Activated T-helper 1 cell treated with Interleukin-2 at 50 U/mL for 16 hours (primary cell): ENCODE data around the gene FNDC1.

Source experiments
- DNase-seq: peaks from one replicate; pipeline ENCODE4 v3.0.0-alpha.2; 2020; ENCODE audit warnings: low read depth

Gene FNDC1

GRCh38 chr6:159161839-159162238 is 7.4 kb upstream of the FNDC1 start:
- DNase-seq = no peak

- DNase-seq = no peak
Measured at GRCh38 chr6:159163901-159164370, 5.3 kb upstream of the FNDC1 start.

DNA sequence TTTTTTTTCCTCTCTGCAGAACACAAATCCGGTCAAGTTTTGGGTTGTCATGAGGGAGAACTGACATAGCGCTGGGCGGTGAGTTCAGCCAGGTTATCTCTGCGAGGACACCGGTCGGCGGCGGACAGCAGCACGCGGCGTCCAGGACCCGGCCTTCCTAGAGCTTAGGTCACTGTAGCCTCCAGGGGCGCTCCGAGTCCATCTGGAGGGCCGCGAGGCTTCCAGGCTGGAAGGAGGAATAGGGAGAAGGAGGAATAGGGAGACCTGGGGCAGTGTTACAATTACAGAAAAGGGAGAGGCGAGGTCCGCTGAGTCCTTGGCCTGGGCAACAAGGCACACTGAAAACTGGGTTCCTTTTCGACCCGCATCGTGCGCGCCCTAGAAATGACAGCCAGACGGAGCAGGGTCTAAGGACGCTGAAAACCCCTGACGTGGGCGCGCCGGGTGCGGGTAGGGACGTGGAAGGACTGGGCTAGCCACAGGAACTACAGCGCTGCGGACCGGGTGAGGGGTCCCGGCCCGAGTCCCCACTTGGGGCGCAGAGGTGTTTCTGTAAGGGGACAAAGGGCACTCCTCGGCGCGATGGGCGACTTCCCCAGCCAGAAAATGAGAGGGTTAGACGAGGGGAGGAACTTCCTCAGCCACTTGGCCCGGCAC is 536 bp upstream of the FNDC1 start:
- DNase-seq = no peak

DNA sequence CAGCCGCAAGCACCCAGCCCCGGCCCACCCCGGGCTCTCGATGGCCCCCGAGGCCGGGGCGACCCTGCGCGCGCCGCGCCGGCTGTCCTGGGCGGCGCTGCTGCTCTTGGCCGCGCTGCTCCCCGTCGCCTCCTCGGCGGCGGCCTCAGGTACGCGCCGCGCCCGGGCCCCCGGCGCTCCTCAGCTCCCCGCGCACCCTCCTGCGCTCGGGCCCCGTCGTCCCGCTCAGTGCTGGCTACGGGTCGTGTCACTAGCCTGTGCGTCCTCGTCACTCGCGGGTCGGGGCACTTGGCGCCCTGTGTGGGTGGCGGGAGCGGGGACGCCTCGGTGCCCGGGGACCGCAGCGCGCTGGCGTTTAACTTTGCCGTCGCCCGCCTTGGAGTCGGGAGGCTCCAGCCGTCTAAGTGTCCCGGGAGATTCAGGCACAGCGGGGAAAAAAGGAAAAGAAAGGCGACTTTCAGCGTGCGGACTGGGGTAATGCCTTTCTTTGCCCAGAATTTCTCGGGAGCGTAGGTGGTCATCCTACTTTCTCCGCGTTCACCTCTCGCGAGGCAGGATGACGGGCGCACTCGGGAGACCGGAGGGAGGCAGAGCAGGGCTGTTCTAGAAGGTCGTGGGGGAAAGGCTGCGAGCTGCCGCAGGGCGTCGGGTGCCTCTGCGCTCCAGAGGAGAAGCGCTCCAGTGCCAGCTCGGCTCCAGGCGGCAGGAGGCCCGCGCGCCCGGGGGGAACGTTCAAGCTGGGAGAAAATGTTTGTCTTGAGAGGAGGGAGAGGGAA is 545 bp downstream of the FNDC1 start:
- DNase-seq = no peak

- DNase-seq = no peak
Measured at GRCh38 chr6:159170333-159170672, 1.1 kb downstream of the FNDC1 start.

GRCh38 chr6:159170999-159171712 is 2.0 kb downstream of the FNDC1 start:
- DNase-seq = no peak

DNA sequence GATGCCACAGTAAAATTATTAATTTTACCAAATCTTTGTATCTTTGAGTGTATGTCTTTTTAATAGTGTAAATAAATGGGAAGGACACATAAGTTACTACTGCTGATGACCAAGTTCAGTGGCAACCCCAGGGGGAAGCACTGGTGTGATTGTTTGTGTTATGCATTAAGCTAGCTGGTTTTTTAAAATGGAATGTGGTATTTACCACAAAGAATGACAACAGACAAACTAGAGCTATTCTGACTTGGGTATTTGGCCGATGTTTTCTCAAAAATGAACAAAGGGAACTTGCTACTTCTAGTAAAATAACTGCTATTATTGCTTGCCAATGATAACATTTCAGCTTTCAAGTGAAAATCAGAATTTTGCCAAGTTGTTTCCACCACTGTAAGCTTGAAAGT is 2.9 kb downstream of the FNDC1 start:
- no peak for DNase-seq

DNA sequence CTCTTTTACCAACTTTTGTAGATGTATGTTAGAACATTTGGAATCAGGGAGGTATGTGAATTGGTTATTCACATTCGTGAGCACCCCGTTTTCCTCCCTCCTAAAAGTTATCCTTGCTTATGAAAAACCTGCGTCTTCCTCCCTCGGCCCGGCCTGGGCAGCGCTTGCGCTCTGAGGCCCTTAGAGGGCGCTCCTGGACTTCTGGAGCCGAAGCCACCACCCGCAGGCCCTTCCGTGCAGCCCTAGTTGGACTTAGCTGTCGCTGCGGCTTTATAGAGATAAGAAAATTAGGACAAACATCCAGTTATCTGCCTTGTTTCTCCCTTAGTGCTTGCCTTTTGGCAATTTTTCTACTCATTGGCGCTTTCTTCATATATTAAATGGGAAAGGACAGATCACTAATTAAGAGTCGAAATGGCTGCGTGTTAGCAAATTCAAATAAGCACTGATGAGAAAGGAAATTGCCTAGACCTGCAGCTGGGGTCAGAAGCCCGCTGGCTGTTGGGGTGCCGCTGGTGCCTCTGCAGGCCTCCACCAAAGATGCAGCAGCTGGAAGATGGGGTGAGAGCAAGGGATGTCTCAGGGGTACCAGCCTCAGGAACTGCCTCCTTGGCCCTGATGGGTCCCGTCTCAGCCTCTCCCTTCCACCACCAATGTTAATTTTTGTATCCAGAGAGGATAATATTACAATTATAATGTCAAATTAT is 5.2 kb downstream of the FNDC1 start:
- DNase-seq = peak; percentile 42

DNA sequence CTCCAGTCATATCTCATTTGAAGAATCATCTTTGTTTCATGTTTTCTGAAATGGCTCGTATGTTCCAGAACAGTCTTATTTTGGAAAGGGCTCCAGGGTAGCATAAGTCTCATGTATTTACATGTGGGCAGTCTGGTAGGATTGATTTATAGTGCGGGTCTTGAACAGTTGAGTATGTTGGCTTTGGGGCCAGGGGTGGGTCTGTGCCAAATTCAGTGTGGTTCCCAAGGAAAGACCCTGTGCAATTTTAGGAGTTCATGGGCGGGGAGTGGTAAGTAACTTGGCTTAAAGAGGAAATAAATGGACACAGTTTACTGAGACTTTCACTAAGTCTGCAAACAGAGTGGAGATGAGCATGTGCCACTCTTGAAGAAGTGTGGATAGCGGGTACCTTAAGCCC is 7.7 kb downstream of the FNDC1 start:
- no peak for DNase-seq

GRCh38 chr6:159178847-159179246 is 9.6 kb downstream of the FNDC1 start:
- no peak for DNase-seq

DNA sequence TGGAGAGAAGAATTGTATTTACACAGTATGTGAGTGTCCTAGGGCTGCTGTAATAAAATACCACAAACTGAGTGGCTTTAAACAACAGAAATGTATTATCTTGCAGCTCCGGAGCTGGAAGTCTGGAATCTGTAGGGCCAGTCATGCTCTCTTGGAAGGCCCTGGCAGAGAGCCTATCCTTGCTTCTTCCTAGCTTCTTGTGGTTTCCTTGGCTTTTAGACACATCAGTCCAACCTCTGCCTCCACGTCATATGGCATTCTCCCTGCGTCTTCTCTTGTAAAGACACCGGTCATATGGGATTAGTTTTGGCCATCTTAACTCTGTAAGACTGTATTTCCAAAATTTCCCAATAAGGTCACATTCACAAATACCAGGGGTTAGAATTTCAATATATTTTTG is 10.8 kb downstream of the FNDC1 start:
- DNase-seq = no peak

DNA sequence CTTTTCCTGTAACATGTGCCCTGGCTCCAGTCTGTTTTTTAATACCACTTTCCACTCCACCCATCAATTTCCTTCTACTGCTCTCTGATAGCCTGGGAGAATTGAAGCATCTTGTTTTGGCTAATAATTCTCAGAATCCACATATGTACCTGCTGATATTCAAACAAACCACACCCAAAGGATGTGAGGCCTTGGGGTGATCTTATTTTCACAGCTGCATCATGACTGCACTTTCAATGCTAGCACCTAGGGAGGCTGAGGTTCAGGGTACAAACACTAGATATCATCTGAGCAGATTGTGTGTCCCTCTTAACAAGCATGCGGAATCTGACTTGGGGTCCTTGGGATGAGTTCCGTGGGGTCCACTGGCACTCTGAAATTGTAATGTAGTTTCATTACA is 12.7 kb downstream of the FNDC1 start:
- no peak for DNase-seq

- DNase-seq = no peak
Measured at GRCh38 chr6:159184559-159184958, 15.4 kb downstream of the FNDC1 start.

DNA sequence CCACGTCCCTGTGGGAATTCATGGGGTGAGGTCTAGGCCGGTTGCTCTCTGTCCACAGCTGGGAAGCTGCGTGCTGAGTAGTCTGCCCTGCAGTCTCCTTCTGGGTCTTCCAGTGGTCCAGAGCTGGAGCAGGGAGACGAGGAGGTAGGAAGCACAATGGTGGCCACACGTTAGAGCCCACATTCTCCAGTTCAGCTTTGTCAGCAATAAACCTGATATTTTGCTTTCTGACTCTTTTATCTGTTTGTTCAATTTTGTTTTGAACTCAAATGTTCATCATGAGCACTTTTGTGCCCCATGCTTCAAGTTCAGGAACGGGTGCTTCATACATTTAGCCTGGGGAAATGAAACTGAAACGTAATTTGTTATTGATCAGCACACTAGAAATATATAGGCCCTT is 21.3 kb downstream of the FNDC1 start:
- DNase-seq = no peak

GRCh38 chr6:159193923-159194322 is 24.7 kb downstream of the FNDC1 start:
- no peak for DNase-seq

DNA sequence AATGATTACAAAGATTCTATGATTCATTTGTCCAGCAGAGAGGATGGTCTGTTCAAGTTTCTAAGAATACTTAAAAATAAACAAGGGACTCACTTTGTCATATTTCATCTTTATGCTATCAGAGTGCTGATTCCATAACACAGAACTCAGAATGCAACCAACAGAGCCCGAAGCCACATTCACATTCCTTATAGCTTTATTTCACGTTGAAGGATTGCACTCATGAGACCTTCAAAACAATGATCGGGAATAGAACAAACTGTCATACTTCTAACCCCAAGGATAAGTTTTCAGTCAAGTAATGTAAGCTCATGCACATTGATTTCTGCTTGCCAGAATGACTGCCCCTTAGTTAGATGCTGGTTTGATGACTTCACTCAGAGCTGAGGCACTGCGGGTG is 25.2 kb downstream of the FNDC1 start:
- DNase-seq = no peak

GRCh38 chr6:159196430-159196975 is 27.3 kb downstream of the FNDC1 start:
- DNase-seq = no peak

GRCh38 chr6:159197251-159197650 is 28.1 kb downstream of the FNDC1 start:
- DNase-seq = no peak

GRCh38 chr6:159201336-159201735 is 32.1 kb downstream of the FNDC1 start:
- no peak for DNase-seq

- no peak for DNase-seq
Measured at GRCh38 chr6:159203304-159204005, 34.3 kb downstream of the FNDC1 start.

DNA sequence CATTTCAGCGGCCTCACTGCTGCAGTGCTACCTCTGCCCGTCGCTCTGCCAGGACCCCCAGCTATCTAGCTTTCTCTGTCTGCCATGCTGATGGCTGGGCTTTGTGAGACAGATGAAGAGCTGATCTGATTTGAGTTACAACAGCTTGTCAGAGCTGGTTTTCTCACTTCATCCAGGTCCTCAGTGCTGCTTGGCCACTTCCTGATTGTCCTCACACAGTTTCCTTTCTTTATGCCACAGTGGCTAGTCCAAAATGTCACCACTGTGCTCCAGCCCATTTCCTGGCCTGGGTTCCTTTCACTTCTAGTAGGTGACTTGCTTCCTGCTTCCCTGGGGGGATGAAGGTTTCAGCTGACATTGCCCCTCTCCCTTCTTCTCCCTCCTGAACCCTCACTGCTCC is 35.4 kb downstream of the FNDC1 start:
- DNase-seq = no peak

GRCh38 chr6:159212028-159212427 is 42.8 kb downstream of the FNDC1 start:
- no peak for DNase-seq
